Measurements from ENCODE around the gene TLR5.
"Not testable (repeated sequence)": the region's sequence is repeated elsewhere in the genome, so short reads cannot be mapped to it uniquely, and the experiment has no call there.

- not testable (repeated sequence) for TF ChIP-seq CTCF (IDR thresholded peaks at IDR 0.05; ENCODE audit: low read length); EZH2 (IDR thresholded peaks at IDR 0.05; ENCODE audit: borderline replicate concordance, low read length)
Observed at GRCh38 chr1:223169458-223169857, 26.4 kb upstream of the TLR5 start.

Data from OCI-LY1 (cell line).